Gastrocnemius medialis (tissue), 4 donors: ENCODE results near the gene C2orf81. TPM values are rescaled to one million over a fixed set of nuclear protein-coding genes. Genes with fewer than 3 reads are reported as not detected.

ENCODE experiments used
- ATAC-seq, 2 donors: fragments of 150-250 bp; one replicate each; pipeline ENCODE4 v1.9.1; 2016
- DNase-seq, 2 donors: peaks; one replicate each; pipeline ENCODE4 v3.0.0-alpha.2; 2019
- H3K27ac ChIP-seq, 4 donors: fragments of 200-600 bp; sonication (generic); 1 replicate in 1 of 4; 2 replicates in 3 of 4; pipeline ENCODE4 v1.5.1; 2016 to 2018; ENCODE audit warnings: mild to moderate bottlenecking in 2 of 4, moderate library complexity in 1 of 4
- H3K27me3 ChIP-seq, 3 donors: fragments of 200-600 bp; sonication (generic) in 2 of 3; 1 replicate in 1 of 3; 2 replicates in 2 of 3; pipeline versions ENCODE4 v1.5.1 to v1.6.0; 2016 to 2019; ENCODE audit warnings: mild to moderate bottlenecking in 1 of 3, moderate library complexity in 1 of 3
- H3K36me3 ChIP-seq, 2 donors: fragments of 200-600 bp; sonication (generic) in 1 of 2; one replicate each; pipeline ENCODE4 v1.5.1; 2017 to 2018
- H3K4me1 ChIP-seq, 2 donors: fragments of 200-600 bp; sonication (generic) in 1 of 2; one replicate each; pipeline ENCODE4 v1.5.1; 2016 to 2017; ENCODE audit warnings: mild to moderate bottlenecking in 2 of 2
- H3K4me3 ChIP-seq, 4 donors: fragments of 200-600 bp; sonication (generic) in 3 of 4; 1 replicate in 1 of 4; 2 replicates in 3 of 4; pipeline ENCODE4 v1.5.1; 2016 to 2019; ENCODE audit warnings: mild to moderate bottlenecking in 2 of 4
- H3K9me3 ChIP-seq, 3 donors: fragments of 200-600 bp; sonication (generic) in 2 of 3; 1 replicate in 1 of 3; 2 replicates in 2 of 3; pipeline ENCODE4 v1.5.1; 2016 to 2019
- POLR2A ChIP-seq, 2 donors: fragments of 450-650 bp; IDR thresholded peaks; one replicate each; pipeline ENCODE4 v1.6.1; 2017; ENCODE audit warnings: antibody characterized with exemption in 2 of 2, mild to moderate bottlenecking in 2 of 2, moderate library complexity in 2 of 2
- in situ Hi-C, 4 donors: fragments of 200-750 bp; cut with MboI; loops; one replicate each; pipeline versions ENCODE4 v1.15.0 to v1.8.0; 2017; ENCODE audit warnings: low sequenced_read_pairs in 4 of 4
- intact Hi-C: fragments of 100-400 bp; cut with DNase I; formaldehyde crosslinking; loops from one replicate; pipeline ENCODE4 v1.15.1; 2023; ENCODE audit warnings: low total_unique reads
- total RNA-seq, 4 donors: library from RNA; depleted of rRNA; stranded (reverse); fragments of >200 nt; gene quantifications; one replicate each; pipeline versions ENCODE4 v1.1.0 to v1.2.3, GENCODE V29; 2016
- TF ChIP-seq, protein P1 (sequence below), 5 experiments: fragments of 450-650 bp in 3 of 5; fragments of 200-600 bp in 2 of 5; sonication (generic) in 2 of 5; IDR thresholded peaks in 4 of 5; conservative IDR thresholded peaks in 1 of 5; 1 replicate in 4 of 5; 2 replicates in 1 of 5; pipeline ENCODE4 v1.5.1; 2016 to 2019; ENCODE audit warnings: antibody characterized with exemption in 5 of 5, mild to moderate bottlenecking in 3 of 5, moderate library complexity in 3 of 5

C2orf81 gene
- total RNA-seq, 4 donors from 2014 or later, result 0.24 TPM; not detected in 3

DNA sequence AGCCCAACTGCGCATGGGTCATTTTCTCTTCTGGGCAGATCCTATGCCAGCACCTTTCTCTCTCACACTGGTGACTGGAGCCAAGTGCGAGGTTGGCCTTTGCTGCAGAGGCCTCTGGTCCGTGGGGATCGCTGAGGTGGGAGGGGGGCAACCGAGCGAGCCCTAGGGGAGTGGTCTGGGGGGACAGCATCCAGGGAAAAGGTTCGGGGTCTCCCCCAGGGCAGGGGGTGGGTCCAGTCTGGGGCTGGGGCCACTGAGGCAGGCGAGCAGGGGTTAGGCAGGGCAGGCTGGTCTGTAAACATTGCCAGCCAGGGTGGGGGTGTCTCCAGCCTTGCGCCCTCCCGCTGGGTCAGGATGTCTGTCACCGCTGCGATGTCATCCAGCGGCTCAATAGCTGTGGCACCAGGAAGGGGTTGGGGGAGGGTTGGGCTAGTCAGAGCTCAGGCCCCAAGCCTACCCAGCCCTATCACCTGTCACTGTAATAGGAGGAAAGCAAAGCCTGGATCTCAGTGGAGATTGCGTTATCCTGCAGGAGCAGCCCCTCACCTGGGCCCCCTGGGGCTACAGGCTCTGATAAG is 4.9 kb upstream of the C2orf81 start:
- ATAC-seq, result no peak
- Histone ChIP-seq H3K9me3 (no peaks in the 10 kb centered on the region), H3K4me1 (peaks cover 5 to 9% of the 10 kb centered on the region in 2 donors), H3K27ac (no peak overlapping the region), H3K36me3 (peaks cover 0 to 17% of the 10 kb centered on the region in 2 donors), H3K27me3 (peaks cover 11 to 21% (median 18%) of the 10 kb centered on the region in 3 donors), H3K4me3 (no peak overlapping the region)
- TF ChIP-seq, protein P1, sequence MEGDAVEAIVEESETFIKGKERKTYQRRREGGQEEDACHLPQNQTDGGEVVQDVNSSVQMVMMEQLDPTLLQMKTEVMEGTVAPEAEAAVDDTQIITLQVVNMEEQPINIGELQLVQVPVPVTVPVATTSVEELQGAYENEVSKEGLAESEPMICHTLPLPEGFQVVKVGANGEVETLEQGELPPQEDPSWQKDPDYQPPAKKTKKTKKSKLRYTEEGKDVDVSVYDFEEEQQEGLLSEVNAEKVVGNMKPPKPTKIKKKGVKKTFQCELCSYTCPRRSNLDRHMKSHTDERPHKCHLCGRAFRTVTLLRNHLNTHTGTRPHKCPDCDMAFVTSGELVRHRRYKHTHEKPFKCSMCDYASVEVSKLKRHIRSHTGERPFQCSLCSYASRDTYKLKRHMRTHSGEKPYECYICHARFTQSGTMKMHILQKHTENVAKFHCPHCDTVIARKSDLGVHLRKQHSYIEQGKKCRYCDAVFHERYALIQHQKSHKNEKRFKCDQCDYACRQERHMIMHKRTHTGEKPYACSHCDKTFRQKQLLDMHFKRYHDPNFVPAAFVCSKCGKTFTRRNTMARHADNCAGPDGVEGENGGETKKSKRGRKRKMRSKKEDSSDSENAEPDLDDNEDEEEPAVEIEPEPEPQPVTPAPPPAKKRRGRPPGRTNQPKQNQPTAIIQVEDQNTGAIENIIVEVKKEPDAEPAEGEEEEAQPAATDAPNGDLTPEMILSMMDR (IDR thresholded peaks at IDR 0.05 in 4 of 5, conservative IDR thresholded peaks at IDR 0.05 in 1 of 5), result no peak
- no peak for TF ChIP-seq POLR2A (IDR thresholded peaks at IDR 0.05)
- intact Hi-C loops, result no loop called here
- DNase-seq, result no peak
- in situ Hi-C loops, result no loop called here

DNA sequence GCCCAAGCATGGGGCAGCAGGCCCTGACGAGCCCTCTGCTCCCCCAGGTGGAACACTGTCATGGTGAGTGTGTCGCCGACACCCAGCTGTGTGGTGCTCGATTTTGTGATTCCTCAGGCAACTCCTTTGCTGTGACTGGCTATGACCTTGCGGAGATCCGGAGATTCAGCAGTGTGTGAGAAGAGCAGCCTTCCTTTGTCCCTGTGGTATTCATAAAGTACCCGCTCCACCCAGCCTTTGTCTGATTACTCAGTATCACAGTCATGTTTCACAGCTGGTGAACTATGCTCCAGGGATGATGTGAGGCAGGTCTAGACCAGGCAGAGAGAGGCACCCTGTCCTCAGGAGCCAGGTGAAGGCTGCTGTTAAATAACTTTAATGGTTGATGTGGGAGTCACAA is 4.1 kb upstream of the C2orf81 start:
- intact Hi-C loops (no loop called here), in situ Hi-C loops (no loop called here)
- peaks cover 14 to 29% (median 24%) of the 10 kb centered on the region in 3 donors for H3K27me3 ChIP-seq
- ATAC-seq (no peak), DNase-seq (no peak)
- TF ChIP-seq, protein P1 (IDR thresholded peaks at IDR 0.05 in 4 of 5, conservative IDR thresholded peaks at IDR 0.05 in 1 of 5), result no peak
- no peak for TF ChIP-seq POLR2A (IDR thresholded peaks at IDR 0.05)
- H3K27ac ChIP-seq, result no peak overlapping the region
- no peaks in the 10 kb centered on the region for H3K9me3 ChIP-seq
- H3K36me3 ChIP-seq, result peaks cover 0 to 17% of the 10 kb centered on the region in 2 donors
- H3K4me1 ChIP-seq, result peaks cover 5 to 9% of the 10 kb centered on the region in 2 donors
- no peak overlapping the region for H3K4me3 ChIP-seq

DNA sequence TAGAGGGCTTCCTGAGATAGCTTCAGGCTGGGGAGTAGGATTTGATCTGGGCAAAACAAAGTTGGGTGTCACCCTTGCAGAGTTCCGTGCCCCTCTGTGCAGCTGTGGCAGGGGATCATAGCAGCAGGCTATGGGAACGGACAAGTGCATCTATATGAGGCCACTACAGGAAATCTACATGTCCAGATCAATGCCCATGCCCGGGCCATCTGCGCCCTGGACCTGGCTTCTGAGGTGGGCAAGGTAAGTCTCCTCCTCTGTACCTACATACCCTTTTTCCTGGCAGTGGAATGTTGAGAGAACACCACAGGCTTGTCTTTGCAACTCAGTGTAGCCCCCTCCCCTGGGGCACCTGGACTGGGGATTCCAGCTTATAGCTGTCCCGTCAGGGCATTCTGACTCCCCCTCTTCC is 3.6 kb upstream of the C2orf81 start:
- DNase-seq (no peak), ATAC-seq (no peak)
- no peak overlapping the region for H3K4me3 ChIP-seq
- no peaks in the 10 kb centered on the region for H3K9me3 ChIP-seq
- peaks cover 5 to 9% of the 10 kb centered on the region in 2 donors for H3K4me1 ChIP-seq
- intact Hi-C loops, result no loop called here
- in situ Hi-C loops, result no loop called here
- peaks cover 0 to 17% of the 10 kb centered on the region in 2 donors for H3K36me3 ChIP-seq
- H3K27ac ChIP-seq, result no peak overlapping the region
- no peak for TF ChIP-seq POLR2A (IDR thresholded peaks at IDR 0.05)
- TF ChIP-seq, protein P1 (IDR thresholded peaks at IDR 0.05 in 4 of 5, conservative IDR thresholded peaks at IDR 0.05 in 1 of 5), result no peak
- peaks cover 17 to 33% (median 24%) of the 10 kb centered on the region in 3 donors for H3K27me3 ChIP-seq

DNA sequence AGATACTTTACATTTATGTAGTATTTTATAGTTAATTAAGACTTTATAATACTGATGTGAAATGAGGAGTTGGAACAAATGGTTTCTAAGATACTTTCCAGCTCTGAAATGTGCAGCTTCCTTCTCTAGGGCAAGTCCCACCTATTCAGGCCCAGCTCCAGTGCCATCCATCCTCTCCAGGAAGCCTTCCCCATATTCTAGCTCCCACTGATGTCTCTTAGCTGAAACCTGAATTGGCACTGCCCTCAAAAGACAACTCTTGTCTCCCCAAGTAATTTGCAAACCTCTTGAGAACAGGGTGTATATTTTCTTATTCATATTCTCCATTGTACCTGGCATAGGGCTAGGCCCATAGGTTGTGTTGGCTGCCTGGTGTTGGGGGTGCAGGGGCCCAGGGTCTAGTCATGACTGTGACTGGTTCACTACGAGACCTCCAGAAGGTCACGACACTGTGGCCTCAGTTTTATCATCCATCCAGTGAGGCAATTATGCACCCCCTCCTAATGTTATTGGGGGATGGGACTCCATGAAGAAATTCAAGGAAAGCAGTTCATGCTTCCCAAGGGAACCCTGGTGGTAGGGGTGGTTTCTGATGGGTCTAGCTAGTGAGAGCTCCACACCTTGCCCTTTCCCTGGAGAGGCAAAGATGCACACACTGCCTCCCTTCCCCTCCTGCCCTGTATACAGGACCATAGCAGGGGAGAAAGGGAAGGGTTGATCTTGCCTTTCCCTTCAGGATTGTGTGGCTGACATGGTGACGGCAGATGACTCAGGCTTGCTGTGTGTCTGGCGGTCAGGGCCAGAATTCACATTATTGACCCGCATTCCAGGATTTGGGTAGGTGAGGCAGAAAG is 2.9 kb upstream of the C2orf81 start:
- Histone ChIP-seq H3K4me1 (peaks cover 5 to 9% of the 10 kb centered on the region in 2 donors), H3K27ac (no peak overlapping the region), H3K9me3 (no peaks in the 10 kb centered on the region), H3K4me3 (no peak overlapping the region), H3K27me3 (peaks cover 17 to 33% (median 24%) of the 10 kb centered on the region in 3 donors), H3K36me3 (peaks cover 0 to 11% of the 10 kb centered on the region in 2 donors)
- ATAC-seq (no peak), DNase-seq (no peak)
- TF ChIP-seq, protein P1 (IDR thresholded peaks at IDR 0.05 in 4 of 5, conservative IDR thresholded peaks at IDR 0.05 in 1 of 5), result no peak
- TF ChIP-seq POLR2A (IDR thresholded peaks at IDR 0.05), result no peak
- in situ Hi-C loops, result no loop called here
- intact Hi-C loops, result no loop called here
